Measurements from ENCODE around the gene POU4F2.

Gene POU4F2

DNA sequence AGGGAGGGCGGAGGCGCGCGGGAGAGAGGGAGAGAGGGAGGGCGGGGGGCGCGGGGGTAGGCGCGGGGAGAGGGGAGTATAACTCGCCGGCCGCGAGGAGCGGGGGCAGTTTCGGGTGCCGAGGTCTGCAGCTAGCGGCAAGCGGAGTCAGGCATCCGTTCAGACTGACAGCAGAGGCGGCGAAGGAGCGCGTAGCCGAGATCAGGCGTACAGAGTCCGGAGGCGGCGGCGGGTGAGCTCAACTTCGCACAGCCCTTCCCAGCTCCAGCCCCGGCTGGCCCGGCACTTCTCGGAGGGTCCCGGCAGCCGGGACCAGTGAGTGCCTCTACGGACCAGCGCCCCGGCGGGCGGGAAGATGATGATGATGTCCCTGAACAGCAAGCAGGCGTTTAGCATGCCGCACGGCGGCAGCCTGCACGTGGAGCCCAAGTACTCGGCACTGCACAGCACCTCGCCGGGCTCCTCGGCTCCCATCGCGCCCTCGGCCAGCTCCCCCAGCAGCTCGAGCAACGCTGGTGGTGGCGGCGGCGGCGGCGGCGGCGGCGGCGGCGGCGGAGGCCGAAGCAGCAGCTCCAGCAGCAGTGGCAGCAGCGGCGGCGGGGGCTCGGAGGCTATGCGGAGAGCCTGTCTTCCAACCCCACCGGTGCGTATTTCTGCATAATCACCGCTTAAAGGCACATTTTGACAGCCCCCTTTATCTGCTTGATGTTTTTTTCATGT is at the start of gene POU4F2:
POU4F2 (plus strand) TSS at position 108 of the 720 bp plus-strand sequence; CDS start at position 356, 248 bp downstream.
- no peak for DNase-seq (ENCODE audit: low read depth in 2 of 2)

DNA sequence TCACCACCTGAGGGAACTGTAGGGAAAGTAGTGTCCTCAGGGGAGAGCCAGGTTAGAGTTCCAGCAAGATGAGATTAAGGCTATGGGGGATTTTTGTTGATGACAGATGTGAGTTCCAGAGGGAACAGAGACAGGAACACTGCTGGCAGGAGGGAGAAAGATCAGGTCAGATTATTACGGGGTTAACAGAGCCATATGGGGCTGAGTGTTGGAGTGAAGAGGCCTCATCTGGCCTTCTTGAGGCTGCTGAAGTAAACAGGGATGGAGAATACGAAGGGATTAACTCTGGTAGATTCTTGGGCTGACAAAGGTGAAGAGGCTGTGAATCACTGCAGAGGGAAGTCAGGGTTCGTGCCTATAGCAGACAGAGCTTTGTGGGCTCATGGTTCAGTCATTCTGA is 47.9 kb upstream of the POU4F2 start:
- DNase-seq (ENCODE audit: low read depth in 2 of 2) = no peak

DNA sequence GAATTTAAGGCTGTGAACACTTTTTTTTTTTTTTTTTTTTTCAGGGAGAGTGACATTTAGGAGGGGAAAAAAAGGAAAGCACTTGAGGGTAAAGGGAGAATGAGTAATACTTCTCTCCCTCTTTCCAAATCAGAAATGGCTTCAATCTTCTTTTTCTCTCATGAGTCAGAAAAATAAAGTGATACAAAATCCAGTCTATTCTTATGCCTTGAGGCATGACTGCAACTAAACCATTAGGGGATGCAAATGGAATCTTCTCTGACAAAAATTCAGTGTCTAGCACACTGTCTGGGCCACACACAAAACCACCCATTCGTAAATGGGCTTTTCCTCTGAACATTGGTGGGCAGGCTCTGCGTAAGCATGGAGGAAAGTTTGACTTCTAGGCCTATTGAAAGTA is 46.7 kb upstream of the POU4F2 start:
- no peak for DNase-seq (ENCODE audit: low read depth in 2 of 2)

DNA sequence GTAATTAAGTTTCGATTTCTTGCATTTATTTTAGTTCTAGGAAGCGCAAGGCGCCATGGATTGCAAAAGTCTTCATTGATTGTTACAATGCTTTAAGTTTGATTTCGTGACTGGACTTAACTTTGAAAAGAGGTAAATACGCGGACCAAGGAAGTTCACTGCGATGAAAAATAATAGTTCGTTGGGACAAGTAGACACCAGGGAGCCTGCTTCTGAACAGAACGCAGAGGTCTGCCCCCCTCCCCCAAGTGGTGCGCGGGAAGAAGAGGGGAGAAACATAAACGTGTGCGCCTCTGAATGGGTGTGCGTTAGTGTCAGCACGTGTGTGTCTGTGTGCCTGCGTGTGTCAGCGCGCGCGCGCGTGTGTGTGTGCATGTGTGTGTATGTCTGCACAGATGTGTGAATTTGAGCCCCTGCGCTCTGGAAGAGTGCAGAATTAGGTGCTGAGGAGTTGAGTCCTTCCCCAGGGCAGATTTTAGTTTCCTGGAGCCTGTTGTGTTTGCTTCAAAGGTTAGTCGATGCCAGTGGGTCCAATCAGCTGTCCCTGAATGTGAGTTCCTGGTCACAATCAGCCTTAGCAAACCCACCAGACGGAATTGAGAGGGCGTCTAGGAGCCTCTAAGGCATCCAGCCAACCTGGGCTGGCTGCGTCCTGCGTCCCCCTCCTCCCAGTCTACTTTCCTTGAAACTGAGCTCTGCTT is 5.8 kb upstream of the POU4F2 start:
- no peak for DNase-seq (ENCODE audit: low read depth in 2 of 2)

DNA sequence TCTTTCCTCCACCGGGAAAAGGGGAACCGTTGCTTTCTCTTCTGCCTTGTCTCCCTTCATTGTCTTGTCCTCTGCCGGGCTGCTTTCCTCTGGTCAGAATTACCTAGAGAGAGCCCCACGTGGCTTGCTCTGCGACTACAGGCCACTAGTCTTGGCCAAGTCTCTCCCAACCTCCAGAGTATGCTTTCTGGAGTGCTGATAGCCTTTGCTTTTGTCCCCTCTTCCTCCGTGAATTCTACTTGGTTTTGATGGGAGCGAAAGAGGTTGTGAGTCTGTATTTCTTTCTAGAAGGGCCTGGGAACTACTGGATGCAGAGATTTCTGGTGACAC is 5.3 kb upstream of the POU4F2 start:
- DNase-seq (ENCODE audit: low read depth in 2 of 2) = no peak

- no peak for DNase-seq (ENCODE audit: low read depth in 2 of 2)
Observed at GRCh38 chr4:146634825-146635224, 3.9 kb upstream of the POU4F2 start.

DNA sequence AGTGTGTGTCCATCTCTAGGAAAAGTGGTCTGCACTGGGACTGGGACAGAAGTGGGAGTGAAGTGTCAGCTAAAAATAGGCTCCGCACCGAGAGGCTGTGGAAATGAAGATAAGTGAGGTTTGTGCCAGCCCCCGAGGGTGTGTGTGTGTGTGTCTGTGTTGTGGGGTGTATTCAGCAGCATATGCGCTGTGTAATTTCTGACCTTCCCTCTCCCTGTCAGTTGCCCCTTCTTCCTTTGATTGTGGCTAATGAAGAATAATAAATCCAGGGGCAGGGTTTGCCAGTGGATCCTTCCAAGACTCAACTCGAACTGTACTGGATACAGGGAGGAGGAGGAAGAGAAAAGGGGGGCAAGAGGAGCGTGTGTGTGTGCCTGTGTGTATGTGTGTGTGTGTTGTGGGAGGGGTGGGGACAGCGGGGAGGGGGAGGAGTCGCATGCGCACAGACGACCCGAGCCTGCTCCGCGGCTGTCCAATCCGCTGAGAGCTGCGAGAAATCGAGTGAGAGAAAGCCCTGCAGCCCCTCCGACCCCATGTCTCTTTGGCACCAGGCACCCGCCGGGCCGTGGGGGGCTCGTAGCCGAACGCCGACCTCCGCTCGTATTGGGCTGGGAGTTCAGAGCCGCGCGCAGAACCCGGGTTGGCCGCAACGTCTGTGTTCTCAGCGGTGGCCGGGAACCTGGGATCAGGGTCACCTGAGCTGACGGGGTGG is 916 bp upstream of the POU4F2 start:
- DNase-seq (ENCODE audit: low read depth in 2 of 2) = no peak

- no peak for DNase-seq (ENCODE audit: low read depth in 2 of 2)
Observed at GRCh38 chr4:146638333-146638785, 334 bp upstream of the POU4F2 start.

DNA sequence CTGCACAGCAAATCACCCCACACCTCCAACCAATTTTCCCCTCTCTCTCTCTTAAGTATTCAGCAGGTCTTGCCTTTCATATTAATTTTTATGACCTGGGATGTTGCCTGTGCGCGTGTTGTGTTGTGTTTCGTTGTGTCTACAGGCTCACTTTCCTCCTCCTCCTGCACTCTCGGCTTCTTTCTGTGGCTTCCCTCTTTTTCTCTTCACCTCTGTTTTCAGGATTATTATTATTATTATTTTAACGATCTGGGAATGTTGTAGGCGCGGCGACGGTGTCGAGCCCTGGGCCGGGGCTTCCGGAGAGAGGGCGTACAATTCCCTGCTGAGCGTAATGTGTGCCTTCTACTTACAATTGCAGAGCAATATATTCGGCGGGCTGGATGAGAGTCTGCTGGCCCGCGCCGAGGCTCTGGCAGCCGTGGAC is 826 bp downstream of the POU4F2 start:
- DNase-seq (ENCODE audit: low read depth in 2 of 2) = no peak

DNA sequence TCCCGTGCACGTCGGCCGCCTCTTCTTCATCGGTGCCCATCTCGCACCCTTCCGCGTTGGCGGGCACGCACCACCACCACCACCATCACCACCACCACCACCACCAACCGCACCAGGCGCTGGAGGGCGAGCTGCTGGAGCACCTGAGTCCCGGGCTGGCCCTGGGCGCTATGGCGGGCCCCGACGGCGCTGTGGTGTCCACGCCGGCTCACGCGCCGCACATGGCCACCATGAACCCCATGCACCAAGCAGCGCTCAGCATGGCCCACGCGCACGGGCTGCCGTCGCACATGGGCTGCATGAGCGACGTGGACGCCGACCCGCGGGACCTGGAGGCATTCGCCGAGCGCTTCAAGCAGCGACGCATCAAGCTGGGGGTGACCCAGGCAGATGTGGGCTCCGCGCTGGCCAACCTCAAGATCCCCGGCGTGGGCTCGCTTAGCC is 1.4 kb downstream of the POU4F2 start:
- no peak for DNase-seq (ENCODE audit: low read depth in 2 of 2)

- DNase-seq (ENCODE audit: low read depth in 2 of 2) = no peak
Observed at GRCh38 chr4:146640465-146641061, 1.9 kb downstream of the POU4F2 start.

DNA sequence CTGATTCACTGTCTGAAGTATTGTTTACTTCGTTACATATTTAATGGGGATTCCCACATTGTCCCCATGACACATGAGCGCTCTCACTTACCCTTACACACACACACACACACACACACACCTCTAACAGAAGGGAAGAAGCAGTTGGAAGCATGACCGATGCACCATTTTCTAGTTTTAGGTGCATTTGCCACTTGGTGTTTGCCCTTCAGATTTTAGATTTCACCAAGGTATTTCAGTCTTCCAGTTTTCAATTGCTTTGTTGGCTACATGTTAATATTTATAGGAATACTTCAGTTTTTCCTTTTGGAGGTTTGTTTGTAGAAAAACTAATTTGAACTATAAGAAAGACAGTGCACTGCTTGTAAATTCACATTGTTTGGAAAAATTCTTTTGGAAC is 3.1 kb downstream of the POU4F2 start:
- no peak for DNase-seq (ENCODE audit: low read depth in 2 of 2)

DNA sequence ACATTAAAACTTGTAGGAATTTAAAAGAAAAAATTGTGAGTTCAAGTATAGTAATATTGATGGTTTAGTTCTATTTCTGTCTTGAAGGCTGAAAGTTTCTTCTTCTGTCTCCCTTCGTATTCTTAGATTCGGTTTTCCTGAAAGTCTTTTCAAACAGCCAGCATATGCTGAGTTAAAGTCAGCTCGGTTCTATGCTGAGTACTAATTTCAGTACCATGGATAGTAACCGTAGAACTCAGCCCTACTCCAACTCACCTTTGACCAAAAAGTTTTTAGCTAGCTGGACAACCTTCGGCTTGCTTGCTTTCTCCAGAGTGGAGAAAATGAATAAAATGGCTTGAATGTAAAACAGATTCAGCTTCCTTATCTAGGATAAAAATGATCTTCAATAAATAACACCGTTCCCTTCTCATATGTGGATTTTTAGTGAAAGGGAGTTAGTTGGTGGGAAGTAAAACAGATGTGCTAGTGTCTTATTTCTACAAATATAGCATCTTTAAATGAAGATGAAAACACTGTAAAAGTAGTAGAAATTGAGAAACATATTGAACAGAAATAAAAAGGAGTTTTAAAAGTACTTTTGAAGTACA is 5.2 kb downstream of the POU4F2 start:
- no peak for DNase-seq (ENCODE audit: low read depth in 2 of 2)

DNA sequence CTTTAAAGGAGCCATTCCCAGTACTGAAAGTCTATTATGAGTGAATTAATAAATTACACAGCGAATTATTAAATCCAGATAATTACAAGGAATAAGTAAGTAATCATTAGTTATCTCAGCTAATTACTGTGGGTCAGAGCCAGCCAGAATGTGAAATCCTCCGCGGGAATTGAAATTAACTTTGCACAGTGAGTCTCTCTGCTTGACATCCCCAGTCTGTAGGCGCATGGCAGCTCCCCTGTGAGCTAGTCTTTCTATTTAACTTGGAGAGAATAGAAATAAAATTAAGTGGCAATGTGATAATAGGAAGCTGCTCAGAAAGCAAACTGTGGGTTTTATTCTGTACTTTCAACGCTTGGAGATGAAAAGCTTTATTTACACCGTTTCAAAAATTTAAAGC is 7.2 kb downstream of the POU4F2 start:
- no peak for DNase-seq (ENCODE audit: low read depth in 2 of 2)

DNA sequence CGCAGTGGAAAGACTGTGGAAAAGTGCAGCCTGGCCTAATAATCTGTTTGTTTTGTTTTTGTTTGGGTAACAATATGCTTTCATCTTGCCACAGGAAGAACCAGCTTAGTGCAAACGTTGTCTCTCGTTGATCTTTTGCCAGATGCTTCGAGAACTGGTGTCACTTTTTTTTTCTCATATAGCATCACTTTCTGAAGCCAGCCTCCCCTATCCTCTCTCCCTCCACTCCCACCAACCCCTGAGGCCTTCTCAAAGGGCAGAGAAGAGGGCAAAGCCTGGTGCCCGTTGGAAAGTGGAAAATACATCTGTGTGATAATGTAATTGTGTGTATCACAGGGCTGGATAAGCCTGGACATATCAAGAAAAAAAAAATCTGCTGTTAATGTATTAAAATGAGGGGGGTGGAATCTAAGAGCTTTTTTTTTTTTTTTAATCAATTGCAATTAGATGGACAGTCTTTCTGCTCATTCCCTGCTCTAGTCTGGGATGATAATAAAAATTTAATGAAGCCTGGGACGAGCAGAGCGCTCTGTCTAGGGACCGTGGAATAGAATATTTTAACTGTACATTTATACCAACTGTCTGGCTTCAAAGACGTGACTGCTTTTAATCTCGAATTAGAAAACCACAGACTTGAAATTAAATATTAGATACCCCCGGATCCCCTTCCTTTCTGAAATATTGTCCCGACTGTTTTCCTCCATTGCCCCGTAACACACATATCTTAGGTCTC is 8.1 kb downstream of the POU4F2 start:
- DNase-seq (ENCODE audit: low read depth in 2 of 2) = no peak

GRCh38 chr4:146647615-146648460 is 9.1 kb downstream of the POU4F2 start:
- DNase-seq (ENCODE audit: low read depth in 2 of 2) = no peak

- no peak for DNase-seq (ENCODE audit: low read depth in 2 of 2)
Observed at GRCh38 chr4:146648461-146648783, 9.7 kb downstream of the POU4F2 start.

DNA sequence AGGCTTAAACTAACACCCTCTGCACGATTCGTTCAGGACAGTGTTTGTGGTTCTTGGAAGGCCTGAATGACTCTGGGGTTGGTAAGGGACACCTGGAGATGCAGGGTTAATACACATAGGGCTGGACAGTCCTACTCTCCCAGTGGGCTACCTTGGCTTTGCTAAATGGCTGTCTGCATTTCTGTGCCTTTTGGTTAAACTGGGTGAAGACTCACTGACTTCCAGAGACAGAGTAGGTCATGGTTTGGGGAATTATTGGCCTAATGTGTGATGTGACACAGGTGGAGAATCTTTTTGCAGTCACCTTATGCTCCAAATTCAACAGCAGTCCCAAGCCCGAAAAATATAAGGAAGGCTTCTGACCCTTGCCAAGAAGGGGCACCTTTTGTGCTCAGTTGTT is 10.5 kb downstream of the POU4F2 start:
- no peak for DNase-seq (ENCODE audit: low read depth in 2 of 2)

DNA sequence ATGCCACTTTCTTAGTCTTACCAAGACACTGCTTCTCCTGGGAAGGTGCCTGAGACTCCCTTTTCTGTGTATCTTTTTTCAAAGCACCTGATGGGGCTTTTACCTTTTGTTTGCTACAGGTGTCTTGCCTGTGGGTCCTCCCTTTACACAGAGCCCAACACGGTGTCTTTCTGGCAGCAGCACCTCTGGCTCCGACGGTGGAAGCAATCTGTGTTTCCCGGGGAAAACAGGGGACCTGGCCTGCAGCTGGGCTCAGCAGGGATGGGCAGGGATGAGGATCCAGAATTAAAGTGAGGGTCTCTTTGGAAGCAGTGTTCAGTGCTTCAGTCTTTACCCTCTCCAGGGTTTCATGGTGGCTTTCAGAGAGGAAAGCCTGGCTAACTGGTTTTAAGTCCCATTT is 11.3 kb downstream of the POU4F2 start:
- no peak for DNase-seq (ENCODE audit: low read depth in 2 of 2)

DNA sequence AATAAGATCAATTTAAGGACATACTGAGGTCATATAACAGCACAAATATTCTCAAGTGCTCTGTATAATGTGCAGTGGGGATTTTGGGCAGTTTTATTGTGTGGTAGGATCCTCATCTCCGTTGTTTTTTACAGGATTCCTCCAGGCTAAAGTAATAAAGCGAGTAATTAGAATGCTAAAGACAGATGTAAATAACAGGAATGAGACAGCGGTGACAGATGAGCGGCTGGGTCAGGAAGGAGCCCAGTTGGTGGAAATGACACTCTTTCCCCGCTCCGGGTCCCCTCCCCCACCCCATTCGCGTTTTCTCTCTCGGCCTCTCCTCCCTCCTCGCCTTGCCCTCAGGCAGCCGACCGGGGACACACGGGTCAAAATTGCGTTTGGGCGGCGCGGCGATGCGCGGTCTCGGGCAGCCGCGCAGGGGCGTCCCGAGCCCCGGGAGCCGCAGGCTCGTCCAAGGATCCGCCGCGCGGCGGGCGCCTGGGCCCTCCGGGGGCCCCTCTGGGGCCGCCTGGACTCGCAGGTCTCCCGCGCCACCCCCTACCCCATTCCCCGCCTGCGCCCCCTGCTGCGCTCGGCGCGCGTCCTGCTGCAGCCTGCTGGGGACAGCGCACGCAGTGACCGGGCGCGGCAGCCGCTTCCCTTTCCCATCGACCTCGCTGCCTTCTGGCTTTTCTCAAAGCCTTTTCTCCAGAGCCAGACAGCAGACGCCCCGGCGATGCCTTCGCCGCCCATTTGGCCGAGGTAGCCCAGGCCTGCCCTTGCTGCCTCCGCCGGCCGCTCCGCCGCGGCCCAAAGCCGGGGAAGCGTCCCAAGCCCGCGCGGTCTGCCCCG is 16.2 kb downstream of the POU4F2 start:
- no peak for DNase-seq (ENCODE audit: low read depth in 2 of 2)
